DMS53 (cell line): ENCODE data around the gene GCNT2.
"Not testable (repeated sequence)": the region's sequence is repeated elsewhere in the genome, so short reads cannot be mapped to it uniquely, and the experiment has no call there.

Source experiments
- DNase-seq: peaks from one replicate; lab custom pipeline; 2025; lab: John Stamatoyannopoulos, UW

The GCNT2 gene

DNA sequence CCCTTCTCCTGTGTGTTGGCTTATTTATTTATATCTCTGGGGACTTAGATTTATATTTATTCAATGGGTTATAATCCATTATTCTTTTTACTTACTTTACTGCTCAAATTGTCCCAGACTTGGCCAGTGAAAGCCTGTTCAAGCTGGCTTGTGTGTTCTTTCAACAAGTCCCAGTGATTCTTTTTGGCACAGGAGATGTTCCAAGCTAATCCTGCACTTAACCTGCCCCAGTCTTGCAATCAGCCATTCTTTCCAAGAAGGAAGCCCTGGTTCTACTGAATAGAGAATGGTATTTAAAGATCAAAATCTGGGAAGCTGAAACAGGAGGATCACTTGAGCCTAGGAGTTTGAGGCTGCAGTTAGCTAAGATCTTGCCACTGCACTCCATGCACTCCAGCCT is 26.7 kb downstream of the GCNT2 start:
- DNase-seq = no peak

DNA sequence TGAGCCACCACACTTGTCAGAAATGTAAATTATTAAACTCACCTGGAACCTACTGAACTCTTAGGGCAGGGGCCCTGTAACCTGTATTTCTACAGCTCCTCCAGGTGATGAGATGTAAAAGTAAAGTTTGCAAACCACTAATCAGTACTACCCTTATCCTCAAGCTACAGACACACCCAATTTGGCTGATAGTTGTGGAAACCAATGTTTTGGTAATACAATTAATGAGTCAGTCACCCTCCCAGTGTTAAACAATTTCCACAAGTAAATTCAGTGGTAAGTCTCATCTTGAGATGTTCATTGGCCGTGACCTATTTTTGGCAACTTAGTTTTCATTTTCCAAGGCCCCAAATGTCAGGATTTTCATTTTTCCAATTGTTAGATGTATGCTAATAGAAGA is 29.6 kb downstream of the GCNT2 start:
- DNase-seq = no peak

DNA sequence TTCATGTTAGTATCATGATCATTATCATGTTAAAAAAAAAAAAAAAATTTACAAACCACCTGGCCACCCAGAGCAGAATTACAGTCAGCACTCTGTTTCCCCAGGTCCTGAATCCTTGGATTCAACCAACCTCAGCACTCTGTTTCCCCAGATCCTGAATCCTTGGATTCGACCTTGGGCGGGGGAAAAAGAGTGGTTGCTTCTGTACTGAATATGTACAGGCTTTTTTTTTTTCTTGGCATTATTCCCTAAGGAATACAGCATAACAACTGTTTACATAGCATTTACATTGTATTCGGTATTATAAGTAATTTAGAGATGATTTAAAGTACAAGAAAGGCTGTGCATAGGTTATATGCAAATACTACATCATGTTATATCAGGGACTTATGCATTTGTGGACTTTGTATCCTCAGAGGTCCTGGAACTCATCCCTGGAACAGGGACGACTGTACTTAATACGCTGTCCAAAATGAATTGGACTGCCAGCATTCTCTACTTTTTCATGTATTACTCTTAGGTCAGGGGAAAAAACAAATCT is 31.2 kb downstream of the GCNT2 start:
- no peak for DNase-seq

DNA sequence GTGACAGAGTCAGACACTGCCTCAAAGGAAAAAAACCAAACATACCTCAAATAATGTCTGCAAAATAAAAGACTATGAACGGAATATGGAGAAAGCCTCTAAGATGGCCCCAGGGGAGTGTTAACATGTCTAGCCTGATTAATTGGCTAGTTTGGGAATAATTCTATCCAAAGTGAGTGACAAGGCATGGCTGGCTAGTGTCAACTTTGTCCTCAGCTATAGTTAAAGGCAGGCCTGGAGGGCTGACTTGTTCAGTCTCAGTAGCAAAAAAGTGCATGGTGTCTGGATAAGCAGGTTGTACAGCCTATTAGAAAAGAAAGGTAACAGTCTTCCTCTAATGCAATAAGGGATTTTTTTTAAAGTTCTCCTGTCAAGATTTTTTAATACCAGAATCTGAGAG is 32.7 kb downstream of the GCNT2 start:
- DNase-seq = no peak

DNA sequence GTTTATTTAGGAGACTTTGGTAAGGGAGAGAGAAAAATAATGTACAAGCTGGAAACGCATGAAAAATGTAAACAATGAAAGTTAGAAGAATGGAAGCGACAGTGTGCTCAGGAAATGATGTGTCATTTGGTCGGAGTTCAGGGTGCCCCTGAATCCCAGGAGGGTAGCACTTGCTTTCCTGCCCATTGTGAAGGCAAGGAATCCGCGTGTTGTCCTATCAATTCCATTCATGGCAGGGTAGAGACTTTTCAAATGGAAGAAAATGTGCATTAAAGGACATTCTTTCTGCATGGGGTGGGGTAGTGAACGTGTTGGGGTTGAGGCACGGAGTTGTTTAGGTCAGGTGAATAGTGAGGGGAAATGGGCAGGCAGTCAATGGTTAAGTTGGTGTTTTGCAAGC is 33.7 kb downstream of the GCNT2 start:
- DNase-seq = no peak

DNA sequence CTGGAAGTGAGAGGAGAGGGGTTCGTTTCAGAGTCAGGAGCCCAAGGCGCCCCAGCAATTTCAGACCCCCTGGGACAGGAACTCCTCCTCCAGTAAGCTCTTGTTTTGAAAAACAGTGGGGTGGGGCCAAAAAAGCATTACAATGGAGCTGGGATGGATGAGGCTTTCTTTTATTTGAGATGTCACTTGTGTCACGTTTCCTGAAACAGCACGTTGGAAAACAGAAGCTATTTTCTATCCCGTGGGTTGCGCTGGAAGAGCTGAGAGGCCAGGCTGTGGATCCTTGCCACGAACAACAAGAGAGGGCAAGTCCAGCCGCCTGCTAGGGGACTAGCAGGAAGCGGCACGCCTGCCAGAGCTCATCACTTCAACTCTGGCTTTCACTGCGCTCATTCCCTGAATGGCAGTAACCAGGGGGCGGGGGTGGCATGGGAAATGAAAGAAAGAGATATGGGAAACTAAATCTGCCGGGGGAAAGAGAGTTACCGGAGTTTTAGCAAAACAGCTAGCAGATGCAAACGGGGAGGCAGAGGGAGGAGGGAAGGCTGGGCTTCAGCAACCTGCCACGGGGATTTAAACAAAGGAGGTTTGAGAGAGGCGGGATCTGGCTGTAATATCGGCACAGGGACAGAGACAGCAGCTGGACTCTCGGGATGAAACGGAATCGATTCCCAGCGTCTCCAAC is 34.6 kb downstream of the GCNT2 start:
- DNase-seq = no peak

DNA sequence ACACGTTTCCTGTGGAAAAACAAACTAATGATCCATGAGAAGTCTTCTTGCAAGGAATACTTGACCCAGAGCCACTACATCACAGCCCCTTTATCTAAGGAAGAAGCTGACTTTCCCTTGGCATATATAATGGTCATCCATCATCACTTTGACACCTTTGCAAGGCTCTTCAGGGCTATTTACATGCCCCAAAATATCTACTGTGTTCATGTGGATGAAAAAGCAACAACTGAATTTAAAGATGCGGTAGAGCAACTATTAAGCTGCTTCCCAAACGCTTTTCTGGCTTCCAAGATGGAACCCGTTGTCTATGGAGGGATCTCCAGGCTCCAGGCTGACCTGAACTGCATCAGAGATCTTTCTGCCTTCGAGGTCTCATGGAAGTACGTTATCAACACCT is 35.4 kb downstream of the GCNT2 start:
- no peak for DNase-seq

DNA sequence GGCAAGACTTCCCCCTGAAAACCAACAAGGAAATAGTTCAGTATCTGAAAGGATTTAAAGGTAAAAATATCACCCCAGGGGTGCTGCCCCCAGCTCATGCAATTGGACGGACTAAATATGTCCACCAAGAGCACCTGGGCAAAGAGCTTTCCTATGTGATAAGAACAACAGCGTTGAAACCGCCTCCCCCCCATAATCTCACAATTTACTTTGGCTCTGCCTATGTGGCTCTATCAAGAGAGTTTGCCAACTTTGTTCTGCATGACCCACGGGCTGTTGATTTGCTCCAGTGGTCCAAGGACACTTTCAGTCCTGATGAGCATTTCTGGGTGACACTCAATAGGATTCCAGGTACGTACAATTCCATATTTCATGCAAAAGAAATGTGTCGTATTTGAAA is 35.8 kb downstream of the GCNT2 start:
- no peak for DNase-seq

DNA sequence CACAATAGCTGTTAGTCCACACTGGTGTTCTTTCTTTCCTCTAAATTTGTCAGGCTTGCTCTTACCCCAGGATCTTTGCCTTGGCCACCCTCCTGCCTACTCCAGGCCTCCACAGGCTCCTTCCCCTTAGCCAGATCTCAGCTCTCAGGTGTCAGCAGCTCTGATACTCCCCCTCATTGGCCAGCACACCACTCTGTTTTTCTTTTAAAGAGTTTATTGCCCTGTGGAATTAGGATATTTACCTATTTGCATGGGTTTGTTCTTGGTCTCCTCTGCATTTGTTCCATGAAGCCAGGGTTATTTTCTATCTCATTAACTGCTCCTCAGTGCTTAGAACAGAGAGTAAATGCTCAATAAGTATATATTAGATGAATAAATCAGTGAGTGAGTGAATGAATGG is 36.8 kb downstream of the GCNT2 start:
- no peak for DNase-seq

DNA sequence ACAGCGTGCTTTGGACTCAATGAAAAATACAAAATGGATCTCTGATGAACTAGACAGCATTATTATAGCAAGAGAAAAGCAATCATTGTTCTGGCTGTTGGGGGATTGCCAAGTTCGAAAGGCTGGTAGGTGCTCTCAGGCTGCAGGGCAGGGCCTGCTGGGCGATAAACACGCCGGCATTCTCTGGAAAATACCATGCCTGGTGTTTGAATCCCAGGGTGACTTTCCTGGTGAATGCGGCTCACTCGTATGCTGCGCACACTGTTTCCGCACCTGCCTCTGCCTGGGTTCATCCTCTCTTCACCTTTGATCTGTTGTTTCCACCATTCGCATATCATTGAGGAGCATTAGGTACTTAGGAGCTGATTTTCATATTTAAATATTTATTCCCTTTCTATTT is 37.4 kb downstream of the GCNT2 start:
- no peak for DNase-seq

DNA sequence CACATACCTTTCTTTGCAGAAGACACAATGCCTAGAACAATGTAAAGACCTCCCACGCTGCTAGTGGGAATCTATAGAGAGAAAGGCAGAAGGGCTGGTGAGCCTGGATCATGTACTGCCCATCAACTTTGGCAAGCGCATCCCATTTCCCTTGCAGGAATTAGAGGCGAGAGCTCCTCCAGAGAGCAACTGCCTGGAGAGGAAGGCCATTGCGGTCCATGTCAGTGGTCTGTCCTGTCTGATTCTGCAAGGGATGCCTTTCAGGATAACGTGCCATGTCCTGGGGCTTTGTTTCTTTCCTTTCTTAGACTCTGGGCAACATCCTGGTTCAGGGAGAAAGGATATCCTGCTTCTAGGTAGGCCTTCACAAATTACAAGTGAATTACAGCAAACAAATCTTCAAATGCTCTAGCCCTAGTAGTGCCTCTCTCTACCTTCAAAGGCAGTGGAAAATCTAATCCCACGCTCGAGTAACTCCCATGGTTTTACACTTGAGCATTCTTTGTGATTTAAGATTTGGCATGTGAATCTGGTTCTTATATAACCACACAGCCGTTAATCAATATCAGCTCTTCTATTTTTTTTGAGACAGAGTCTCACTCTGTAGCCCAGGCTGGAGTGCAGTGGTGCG is 38.5 kb downstream of the GCNT2 start:
- no peak for DNase-seq

DNA sequence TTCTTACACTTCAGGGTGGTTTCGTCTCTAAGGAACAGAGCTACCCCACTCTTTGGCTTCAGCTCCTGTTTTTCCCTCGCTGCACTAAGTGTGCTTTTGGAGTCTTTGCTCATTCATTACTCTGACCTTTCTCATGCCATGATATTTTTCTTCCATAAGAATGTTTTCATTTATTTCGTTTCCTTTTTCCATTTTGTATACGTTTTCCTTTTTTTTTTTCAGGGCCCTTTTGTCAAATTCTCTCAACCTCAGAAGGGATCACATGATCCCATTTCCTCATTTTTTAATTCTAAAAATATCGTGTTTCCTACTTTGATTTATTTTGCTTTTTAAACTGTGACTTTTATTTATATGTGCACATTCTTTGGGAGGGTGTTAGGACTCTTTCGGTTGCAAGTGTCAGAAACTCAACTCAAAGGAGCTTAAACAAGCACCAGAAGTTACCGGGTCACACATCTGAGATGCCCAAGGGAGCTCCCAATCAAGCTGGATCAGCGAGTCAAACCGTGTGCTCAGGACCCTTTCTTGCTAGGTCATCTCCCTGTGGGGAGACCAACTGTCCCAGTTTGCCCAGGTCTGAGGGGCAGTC is 40.6 kb downstream of the GCNT2 start:
- DNase-seq = no peak

DNA sequence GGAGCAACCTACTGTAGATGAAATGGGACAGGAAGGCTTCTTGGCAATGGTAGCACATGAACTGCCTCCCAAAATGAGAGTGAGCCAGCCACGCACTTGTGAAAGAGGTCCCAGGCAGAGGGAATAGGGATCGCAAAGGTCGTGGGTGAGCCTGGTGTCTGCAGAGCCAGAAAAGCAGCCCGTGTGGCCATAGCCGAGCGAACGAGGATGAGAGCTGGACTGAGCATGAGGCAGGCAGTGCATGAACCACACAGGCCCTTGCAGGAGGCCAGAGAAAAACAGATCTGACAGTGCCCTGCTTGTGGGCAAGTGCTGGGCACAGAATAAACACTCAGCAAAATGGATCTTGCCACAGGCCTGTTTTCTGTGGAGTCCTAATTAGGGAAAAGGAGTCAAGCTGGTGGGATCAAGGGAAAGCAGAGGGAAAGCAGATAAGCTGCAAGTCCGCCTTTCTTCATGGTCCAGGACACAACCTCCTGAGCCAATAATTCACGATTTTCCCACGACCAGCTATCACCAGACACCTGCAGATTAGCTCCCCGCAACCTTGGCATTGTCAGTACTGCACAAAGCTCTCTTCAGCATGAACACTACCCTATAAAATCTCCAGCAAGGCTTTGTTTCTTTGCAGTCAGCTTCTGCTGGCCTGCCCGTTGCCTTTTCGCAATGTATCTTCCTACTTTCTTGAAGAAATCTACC is 44.0 kb downstream of the GCNT2 start:
- no peak for DNase-seq

DNA sequence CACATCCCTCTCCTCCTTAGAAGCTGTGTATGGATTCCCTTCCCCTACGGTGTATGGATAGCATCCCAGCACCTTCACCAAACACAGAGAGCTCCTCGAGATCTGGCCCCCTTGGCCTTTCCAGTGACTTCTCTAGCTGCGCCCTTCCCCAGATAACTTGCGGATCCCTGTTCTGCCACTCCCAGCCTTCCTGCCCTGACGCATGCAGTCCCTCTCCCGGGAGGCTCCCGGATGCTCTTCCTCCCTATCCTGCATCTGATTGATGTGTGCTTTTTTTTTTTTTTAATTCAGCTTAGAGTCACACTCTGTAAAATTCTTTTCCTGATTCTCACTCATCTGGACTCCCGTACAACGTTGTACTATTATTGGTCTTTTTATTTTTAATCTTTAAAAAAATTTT is 44.8 kb downstream of the GCNT2 start:
- DNase-seq = no peak

DNA sequence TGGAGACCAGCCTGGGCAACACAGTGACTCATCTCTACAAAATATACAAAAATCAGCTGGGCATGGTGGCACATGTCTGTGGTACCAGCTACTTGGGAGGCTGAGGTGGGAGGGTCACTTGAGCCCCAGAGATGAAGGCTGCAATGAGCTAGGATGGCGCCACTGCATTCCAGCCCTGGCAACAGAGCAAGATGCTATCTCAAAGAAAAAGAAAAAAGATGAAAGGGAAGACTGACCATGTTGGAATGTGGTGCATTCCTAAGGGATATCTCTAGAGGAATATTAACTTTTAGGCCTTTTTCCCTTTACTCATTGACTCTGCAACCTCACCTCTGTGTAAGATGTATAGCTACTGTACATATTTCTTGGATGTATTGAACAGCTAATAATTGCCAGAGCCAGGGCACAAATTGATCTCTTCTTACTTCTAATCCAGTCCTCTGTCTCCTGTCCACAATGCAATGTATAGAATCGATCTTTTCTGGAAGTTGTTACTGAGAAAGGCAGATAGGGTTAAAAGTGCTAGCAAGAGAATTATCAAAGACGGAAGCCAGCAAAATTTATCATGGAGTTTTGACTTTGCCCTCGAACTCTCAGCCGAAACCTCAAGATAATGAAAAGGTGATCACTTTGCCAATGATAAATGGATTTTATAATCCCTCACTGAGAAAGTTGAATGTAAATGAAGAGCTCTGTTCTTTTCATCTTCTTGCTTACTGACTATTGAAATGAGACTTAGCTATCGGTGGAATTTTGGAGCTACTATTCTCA is 46.3 kb downstream of the GCNT2 start:
- no peak for DNase-seq

DNA sequence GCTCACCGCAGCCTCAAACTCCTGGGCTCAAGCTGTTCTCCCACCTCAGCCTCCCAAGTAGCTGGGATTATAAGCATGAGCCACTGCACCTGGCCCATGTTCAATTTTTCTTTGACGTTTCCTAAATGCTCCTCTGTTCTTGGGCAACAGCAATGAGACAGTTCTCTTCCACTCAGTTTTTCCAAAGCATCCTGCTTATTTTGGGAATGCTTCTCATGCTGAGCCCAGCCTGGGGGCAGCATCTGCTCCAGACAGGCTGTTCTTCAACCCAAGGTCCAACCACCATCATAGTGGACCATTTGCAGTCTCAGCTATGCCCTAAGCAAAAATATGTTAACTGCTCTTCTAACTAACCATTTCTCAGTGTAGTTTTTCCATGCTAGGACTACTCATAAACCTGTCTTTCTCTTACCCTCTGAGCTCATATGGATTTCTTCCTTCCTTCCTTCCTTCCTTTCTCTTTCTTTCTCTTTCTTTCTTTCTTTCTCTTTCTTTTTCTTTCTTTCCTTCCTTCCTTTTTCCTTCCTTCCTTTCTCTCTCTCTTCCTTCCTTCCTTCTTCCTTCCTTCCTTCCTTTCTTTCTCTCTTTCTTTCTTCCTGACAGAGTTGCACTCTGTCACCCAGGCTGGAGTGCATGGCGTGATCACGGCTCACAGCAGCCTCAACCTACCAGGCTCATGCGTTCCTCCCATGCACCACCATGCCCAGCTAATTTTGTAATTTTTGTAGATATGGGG is 48.4 kb downstream of the GCNT2 start:
- no peak for DNase-seq

DNA sequence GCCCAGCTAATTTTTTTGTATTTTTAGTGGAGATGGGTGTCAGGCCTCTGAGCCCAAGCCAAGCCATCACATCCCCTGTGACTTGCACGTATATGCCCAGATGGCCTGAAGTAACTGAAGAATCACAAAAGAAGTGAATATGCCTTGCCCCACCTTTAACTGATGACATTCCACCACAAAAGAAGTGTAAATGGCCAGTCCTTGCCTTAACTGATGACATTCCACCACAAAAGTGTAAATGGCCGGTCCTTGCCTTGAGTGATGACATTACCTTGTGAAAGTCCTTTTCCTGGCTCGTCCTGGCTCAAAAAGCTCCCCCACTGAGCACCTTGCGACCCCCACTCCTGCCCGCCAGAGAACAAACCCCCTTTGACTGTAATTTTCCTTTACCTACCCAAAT is 54.4 kb downstream of the GCNT2 start:
- DNase-seq = not testable (repeated sequence)

DNA sequence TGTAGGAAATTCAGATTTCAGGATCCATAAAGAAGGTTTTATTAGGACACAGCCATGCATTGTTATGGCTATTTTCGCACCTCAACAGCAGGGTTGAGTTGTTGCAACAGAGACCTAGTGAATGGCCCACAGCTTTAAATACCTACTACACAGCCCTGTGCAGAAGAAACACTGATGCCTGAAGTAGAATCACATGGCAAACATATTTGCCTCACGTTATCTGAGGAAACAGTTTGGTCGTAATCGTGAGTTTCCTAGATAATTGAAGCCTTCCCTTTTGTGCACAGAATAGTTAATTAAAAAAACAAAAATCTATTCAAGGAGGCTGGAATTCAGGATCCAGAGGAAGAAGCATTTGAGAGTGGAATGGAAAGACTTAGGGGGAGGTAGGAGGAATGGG is 55.1 kb downstream of the GCNT2 start:
- no peak for DNase-seq

DNA sequence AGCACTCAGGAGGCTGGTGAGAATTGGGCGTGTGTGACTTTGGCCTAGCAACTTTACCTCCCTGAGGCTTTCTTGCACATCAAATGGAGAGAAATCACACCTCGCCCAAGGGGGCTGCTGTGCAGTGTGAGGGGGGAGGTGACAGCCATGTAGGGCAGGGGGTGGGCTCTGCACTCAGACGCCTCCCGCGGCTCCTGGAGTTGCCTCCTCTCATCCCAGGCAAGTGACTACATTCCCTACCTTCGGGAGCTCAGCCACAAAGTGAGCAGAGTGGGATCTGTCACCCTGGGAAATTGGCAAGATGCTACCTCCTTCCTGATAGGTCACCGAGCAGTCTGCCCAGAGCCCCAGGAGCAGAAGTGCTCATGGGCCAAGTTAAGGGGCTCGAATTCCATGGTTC is 56.0 kb downstream of the GCNT2 start:
- no peak for DNase-seq

DNA sequence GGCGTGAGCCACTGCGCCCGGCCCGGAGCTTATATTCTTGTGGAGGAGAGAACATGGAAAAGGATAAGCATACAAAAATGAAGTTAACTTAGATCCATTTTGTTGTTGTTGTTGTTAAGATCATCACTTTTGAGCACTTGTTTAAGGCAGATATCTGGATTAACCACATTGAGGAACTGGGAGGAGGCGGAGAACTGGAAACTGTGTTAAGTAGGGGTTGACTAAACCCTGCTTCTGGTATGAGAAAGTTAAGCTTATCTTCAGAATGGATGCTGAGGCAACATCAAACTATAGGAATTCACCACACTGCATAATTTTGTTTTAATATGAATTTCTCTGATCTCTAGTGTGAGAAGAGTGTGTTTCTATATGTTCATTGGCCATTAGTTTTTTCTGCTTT is 57.6 kb downstream of the GCNT2 start:
- no peak for DNase-seq

DNA sequence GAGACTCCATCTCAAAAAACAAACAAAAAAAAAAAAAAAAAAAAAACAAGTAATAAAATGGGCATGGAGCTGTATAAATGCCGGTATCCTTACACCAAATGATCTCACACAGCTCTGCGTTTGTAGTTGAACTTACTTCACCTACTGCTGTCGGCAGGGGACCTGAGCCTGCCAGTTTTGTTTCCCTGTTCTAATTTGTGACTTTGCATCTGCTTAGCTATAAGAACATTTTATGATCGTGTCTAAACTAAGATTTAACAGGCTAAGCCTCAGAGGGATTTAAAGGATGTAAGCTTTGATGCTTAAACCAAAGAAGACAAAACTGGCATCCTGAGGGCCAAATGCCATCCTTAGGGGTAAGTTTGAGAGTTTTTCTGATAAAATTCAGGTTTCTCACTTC is 58.7 kb downstream of the GCNT2 start:
- no peak for DNase-seq
